K562 (cell line): ENCODE measurements around the gene ATRAID. TPM values are rescaled to one million over a fixed set of nuclear protein-coding genes. Genes with fewer than 3 reads are reported as not detected.

Source experiments
- ATAC-seq: fragments of 200-7000 bp; cut with Tn5 transposase; 3 replicates; pipeline ENCODE4 v1.9.1; 2020; ENCODE audit warnings: moderate library complexity
- BruUV-seq: library from RNA; stranded (reverse); fragments of 400-500 nt; replicated peaks from 2 replicates; lab custom pipeline; 2021; lab: Mats Ljungman, UMichigan
- CTCF ChIA-PET: fragments of 300-600 bp; formaldehyde crosslinking; extraction: SDS; loops from one replicate; lab custom pipeline; 2021; ENCODE audit warnings: low intra/inter-chr PET ratio; lab: Yijun Ruan, JAX
- POLR2A ChIA-PET: fragments of 300-600, 350-650 bp; sonication (Branson Sonifier 250); formaldehyde crosslinking; extraction: SDS; loops from one replicate; lab custom pipeline; 2021; ENCODE audit warnings: antibody characterized with exemption, inconsistent platforms; lab: Yijun Ruan, JAX
- DNase-seq, 4 experiments: peaks; one replicate each; pipeline versions ENCODE4 v3.0.0 to v3.0.0-alpha.2; 2011 to 2018; ENCODE audit warnings: low spot score in 3 of 4, mixed read lengths in 3 of 4; ENCODE audit errors: extremely low read depth in 1 of 4
- FAIRE-seq: peaks from 2 replicates; lab custom pipeline; 2011; peaks lifted over from hg19 to GRCh38; lab: Jason Lieb, UNC
- H2AFZ ChIP-seq: 2 replicates; pipeline ENCODE4 v1.6.0; 2011; ENCODE audit warnings: low read depth, low read length, control low read depth, inconsistent platforms
- H3K27ac ChIP-seq: fragments of 200-600 bp; 3 replicates; pipeline ENCODE4 v1.8.0; 2011; ENCODE audit warnings: low read depth, mild to moderate bottlenecking, control low read depth, inconsistent platforms, low read length, moderate library complexity, mixed read lengths; ENCODE audit errors: extremely low read depth
- H3K27me3 ChIP-seq, 2 experiments: fragments of 300-600 bp in 1 of 2; 2 replicates in 1 of 2; 3 replicates in 1 of 2; pipeline versions ENCODE4 v1.6.0 to v1.8.0; 2011; ENCODE audit warnings: inconsistent platforms in 2 of 2, low read length in 2 of 2, mild to moderate bottlenecking in 1 of 2, mixed read lengths in 1 of 2, moderate library complexity in 1 of 2; ENCODE audit not compliant: control insufficient read depth in 2 of 2, insufficient read depth in 2 of 2
- H3K36me3 ChIP-seq: fragments of 300-600 bp; 3 replicates; pipeline ENCODE4 v1.8.0; 2011; ENCODE audit warnings: mild to moderate bottlenecking, low read length, inconsistent platforms; ENCODE audit not compliant: control insufficient read depth, insufficient read depth
- H3K4me1 ChIP-seq, 2 experiments: fragments of 200-600 bp in 1 of 2; replicated peaks in 1 of 2; 2 replicates in 1 of 2; 3 replicates in 1 of 2; pipeline versions ENCODE4 v1.5.1 to v1.8.0; 2011; ENCODE audit warnings: inconsistent platforms in 2 of 2, low read length in 2 of 2, mild to moderate bottlenecking in 1 of 2, mixed read lengths in 1 of 2, moderate library complexity in 1 of 2; ENCODE audit not compliant: control insufficient read depth in 2 of 2, insufficient read depth in 2 of 2
- H3K4me2 ChIP-seq: 2 replicates; pipeline ENCODE4 v1.6.1; 2011; ENCODE audit warnings: low read length, control low read depth, inconsistent platforms, mixed read lengths; ENCODE audit not compliant: insufficient read depth
- H3K4me3 ChIP-seq: fragments of 200-600 bp; sonication (generic), shearing (Covaris generic); 2 replicates; pipeline ENCODE4 v1.5.1; 2016; ENCODE audit warnings: control low read depth, inconsistent platforms
- H3K79me2 ChIP-seq: fragments of 200-600 bp; 3 replicates; pipeline ENCODE4 v1.8.0; 2011; ENCODE audit warnings: low read length, inconsistent platforms; ENCODE audit not compliant: control insufficient read depth, insufficient read depth
- H3K9ac ChIP-seq, 2 experiments: 2 replicates each; pipeline versions ENCODE4 v1.6.0 to v1.6.1; 2011; ENCODE audit warnings: low read depth in 2 of 2, low read length in 2 of 2, control low read depth in 1 of 2, inconsistent platforms in 1 of 2, mild to moderate bottlenecking in 1 of 2, mixed read lengths in 1 of 2; ENCODE audit not compliant: insufficient read depth in 1 of 2
- H3K9me1 ChIP-seq: one replicate; pipeline ENCODE4 v1.6.0; 2011; ENCODE audit warnings: inconsistent platforms, mild to moderate bottlenecking, low read length, moderate library complexity; ENCODE audit not compliant: control insufficient read depth, insufficient read depth
- H3K9me3 ChIP-seq: replicated peaks from 2 replicates; pipeline ENCODE4 v1.5.1; 2011; ENCODE audit warnings: low read depth, low read length, inconsistent platforms; ENCODE audit not compliant: control insufficient read depth, insufficient read depth
- H4K20me1 ChIP-seq: replicated peaks from 2 replicates; pipeline ENCODE4 v1.6.1; 2011; ENCODE audit warnings: low read length, inconsistent platforms, mixed read lengths; ENCODE audit not compliant: control insufficient read depth, insufficient read depth
- ERF ChIP-seq: fragments of 450-650 bp; formaldehyde crosslinking; IDR thresholded peaks from 2 replicates; pipeline ENCODE4 v1.4.0; 2020; ENCODE audit warnings: mild to moderate bottlenecking, mixed read lengths
- SMAD4 ChIP-seq: fragments of 250-450 bp; sonication (Bioruptor Pico); conservative IDR thresholded peaks from 2 replicates; pipeline ENCODE4 v1.8.0; 2021; ENCODE audit warnings: inconsistent platforms, mild to moderate bottlenecking, moderate library complexity
- ZNF184 ChIP-seq: sonication (generic); formaldehyde crosslinking; IDR thresholded peaks from 2 replicates; pipeline ENCODE4 v1.5.0; 2020; ENCODE audit warnings: missing genetic modification reagents
- ZNF311 ChIP-seq: fragments of 250-450 bp; sonication (Bioruptor Pico); IDR thresholded peaks from 2 replicates; pipeline ENCODE4 v1.4.0; 2020; ENCODE audit warnings: mild to moderate bottlenecking, moderate library complexity
- WGBS: fragments of 100-300 bp; shearing (Covaris generic); methylation state at CpG from one replicate; pipeline ENCODE4 v1.1.6; 2016; ENCODE audit warnings: low coverage, mixed read lengths; ENCODE audit not compliant: insufficient coverage; ENCODE audit errors: missing lambda C conversion rate; 5-methylcytosine and 5-hydroxymethylcytosine counted together
- in situ Hi-C: fragments of 300-500 bp; cut with MboI; formaldehyde crosslinking; loops from 4 replicates; pipeline ENCODE4 v1.15.0; 2018; ENCODE audit warnings: inconsistent platforms, mixed read lengths
- intact Hi-C: fragments of 100-400 bp; cut with micrococcal nuclease; formaldehyde crosslinking; loops from 2 replicates; pipeline ENCODE4 v1.14.2; 2022
- polyA plus RNA-seq, 8 experiments: library from polyadenylated mRNA; depleted of rRNA in 4 of 8; stranded (reverse) in 5 of 8; unstranded in 3 of 8; fragments of >200 nt; fragmentation: Nextera tagmentation in 2 of 8; fragmentation: Illumina TruSeq in 1 of 8; extraction: Ambion mirVana in 2 of 8; extraction: Trizol in 1 of 8; gene quantifications; 2 replicates each; pipeline versions ENCODE4 v1.2.1 to v1.2.3, GENCODE V29; 2011 to 2014; ENCODE audit warnings: inconsistent platforms in 1 of 8, missing spikeins in 1 of 8
- total RNA-seq, 7 experiments: library from RNA; depleted of rRNA in 6 of 7; stranded (reverse); fragments of >200 nt in 6 of 7; fragmentation: Illumina TruSeq in 2 of 7; extraction: Trizol in 2 of 7; gene quantifications; 2 replicates each; pipeline versions ENCODE4 v1.2.1 to v1.2.3, GENCODE V29; 2011 to 2021; ENCODE audit warnings: low replicate concordance in 1 of 7
- TF ChIP-seq, protein P1 (sequence below), 2 experiments: IDR thresholded peaks; 2 replicates each; pipeline ENCODE4 v1.6.1; 2012; ENCODE audit warnings: improper control_type of control experiment in 2 of 2, low read depth in 2 of 2, low read length in 2 of 2, borderline replicate concordance in 1 of 2
- TF ChIP-seq, protein P2 (sequence below): fragments of 450-650 bp; IDR thresholded peaks from 2 replicates; pipeline ENCODE4 v1.6.1; 2018; ENCODE audit warnings: mild to moderate bottlenecking, low read depth; ENCODE audit not compliant: partially characterized antibody

Gene ATRAID
- total and polyA plus RNA-seq, 9 of the 15 experiments (the other 6 are each of a cell fraction or from before 2014, with no cell fraction given), result 70.2 to 187 (median 108) TPM

DNA sequence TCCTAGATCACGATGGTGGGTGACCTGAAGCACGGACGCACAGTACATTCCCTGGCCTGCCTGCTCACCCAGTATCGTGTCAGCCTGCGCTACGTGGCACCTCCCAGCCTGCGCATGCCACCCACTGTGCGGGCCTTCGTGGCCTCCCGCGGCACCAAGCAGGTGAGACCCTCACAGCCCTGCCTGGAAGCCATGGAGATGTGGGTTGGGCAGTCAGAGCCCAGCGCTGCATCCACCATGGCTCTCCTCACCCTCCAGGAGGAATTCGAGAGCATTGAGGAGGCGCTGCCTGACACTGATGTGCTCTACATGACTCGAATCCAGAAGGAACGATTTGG lies 30.7 kb downstream of the ATRAID start:
- intact Hi-C loops, result no loop called here
- DNase-seq (no peak), FAIRE-seq (no peak)
- Histone ChIP-seq H3K79me2 (no peaks in the 10 kb centered on the region), H4K20me1 (0 out of 2 replicates have a peak, but pooled peaks cover 4% of the 10 kb centered on the region), H3K27me3 (no peaks in the 10 kb centered on the region), H3K4me3 (no peak overlapping the region), H3K36me3 (peaks cover 70% of the 10 kb centered on the region), H3K9ac (peak overlapping the region in 1 of 2 experiments; percentile 59; a peak in 1 of 4 replicates), H2AFZ (no peak overlapping the region)
- WGBS, result 94% methylated on average over 16 of the region's 16 CpGs
- POLR2A ChIA-PET, result interaction anchor here (0.8 to 1.1 kb wide), 2 partner anchors 11 to 500 kb away, joined by 3 to 4 read pairs; no protein-coding TSS in a partner anchor
- TF ChIP-seq SMAD4 (CRISPR knock-in tag) (no peak), ZNF184 (CRISPR knock-in tag) (no peak), ERF (CRISPR knock-in tag) (no peak), ZNF311 (CRISPR knock-in tag) (no peak)
- TF ChIP-seq, protein P1, sequence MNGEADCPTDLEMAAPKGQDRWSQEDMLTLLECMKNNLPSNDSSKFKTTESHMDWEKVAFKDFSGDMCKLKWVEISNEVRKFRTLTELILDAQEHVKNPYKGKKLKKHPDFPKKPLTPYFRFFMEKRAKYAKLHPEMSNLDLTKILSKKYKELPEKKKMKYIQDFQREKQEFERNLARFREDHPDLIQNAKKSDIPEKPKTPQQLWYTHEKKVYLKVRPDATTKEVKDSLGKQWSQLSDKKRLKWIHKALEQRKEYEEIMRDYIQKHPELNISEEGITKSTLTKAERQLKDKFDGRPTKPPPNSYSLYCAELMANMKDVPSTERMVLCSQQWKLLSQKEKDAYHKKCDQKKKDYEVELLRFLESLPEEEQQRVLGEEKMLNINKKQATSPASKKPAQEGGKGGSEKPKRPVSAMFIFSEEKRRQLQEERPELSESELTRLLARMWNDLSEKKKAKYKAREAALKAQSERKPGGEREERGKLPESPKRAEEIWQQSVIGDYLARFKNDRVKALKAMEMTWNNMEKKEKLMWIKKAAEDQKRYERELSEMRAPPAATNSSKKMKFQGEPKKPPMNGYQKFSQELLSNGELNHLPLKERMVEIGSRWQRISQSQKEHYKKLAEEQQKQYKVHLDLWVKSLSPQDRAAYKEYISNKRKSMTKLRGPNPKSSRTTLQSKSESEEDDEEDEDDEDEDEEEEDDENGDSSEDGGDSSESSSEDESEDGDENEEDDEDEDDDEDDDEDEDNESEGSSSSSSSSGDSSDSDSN (IDR thresholded peaks at IDR 0.05; ENCODE audit: borderline replicate concordance in 1 of 2, low read depth in 2 of 2, low read length in 2 of 2), result no peak
- TF ChIP-seq, protein P2, sequence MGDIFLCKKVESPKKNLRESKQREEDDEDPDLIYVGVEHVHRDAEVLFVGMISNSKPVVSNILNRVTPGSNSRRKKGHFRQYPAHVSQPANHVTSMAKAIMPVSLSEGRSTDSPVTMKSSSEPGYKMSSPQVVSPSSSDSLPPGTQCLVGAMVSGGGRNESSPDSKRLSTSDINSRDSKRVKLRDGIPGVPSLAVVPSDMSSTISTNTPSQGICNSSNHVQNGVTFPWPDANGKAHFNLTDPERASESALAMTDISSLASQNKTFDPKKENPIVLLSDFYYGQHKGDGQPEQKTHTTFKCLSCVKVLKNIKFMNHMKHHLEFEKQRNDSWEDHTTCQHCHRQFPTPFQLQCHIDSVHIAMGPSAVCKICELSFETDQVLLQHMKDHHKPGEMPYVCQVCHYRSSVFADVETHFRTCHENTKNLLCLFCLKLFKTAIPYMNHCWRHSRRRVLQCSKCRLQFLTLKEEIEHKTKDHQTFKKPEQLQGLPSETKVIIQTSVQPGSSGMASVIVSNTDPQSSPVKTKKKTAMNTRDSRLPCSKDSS, result no peak
- TF ChIP-seq, all 486 proteins: peak for 0
- in situ Hi-C loops, result no loop called here
- no TSS peak for BruUV-seq
- ATAC-seq, result no peak
- Histone ChIP-seq H3K9me1 (no peaks in the 10 kb centered on the region), H3K27ac (no peak overlapping the region), H3K9me3 (no peaks in the 10 kb centered on the region), H3K4me1 (peaks cover 0 to 6% of the 10 kb centered on the region in 2 experiments; a peak in 1 of 5 replicates), H3K4me2 (no peak overlapping the region)
- CTCF ChIA-PET, result no interaction called here
